ENCODE results near the gene EDN1.

DNA sequence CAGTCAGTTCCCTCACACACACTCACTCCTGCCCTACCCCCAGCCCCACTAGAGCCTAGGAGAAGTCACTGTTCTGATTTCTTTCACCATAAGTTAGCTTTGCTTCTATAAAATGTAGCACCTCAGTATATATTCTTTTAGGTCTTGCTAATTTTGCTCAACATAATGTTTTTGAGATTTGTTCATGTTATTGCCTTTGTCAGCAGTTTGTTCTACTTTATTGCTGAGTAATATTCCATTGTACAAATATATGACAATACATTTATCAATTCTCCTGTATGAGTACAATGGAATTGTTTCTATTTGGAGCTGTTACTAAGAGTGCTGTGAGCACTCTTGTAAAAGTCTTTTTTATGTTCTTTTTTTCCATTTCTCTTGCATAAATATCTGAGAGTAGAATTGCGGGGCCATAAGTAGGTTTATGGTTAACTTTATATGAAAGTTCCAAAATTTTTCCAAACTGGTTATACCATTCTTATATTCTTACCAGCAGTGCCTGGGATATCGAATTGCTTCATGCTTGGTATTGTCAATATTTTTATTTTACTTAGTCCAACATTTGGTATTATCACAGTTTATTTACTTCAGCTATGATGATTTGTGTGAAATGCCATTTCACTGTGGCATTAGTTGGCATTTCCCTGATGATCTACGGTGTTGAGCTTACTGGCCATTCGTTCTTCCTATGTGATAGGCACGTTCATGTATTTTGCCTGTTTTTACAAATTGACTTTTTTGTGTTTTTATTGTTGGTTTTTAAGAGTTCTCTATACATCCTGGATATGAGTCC is 25.3 kb downstream of the EDN1 start:
- TF ChIP-seq, protein P1, sequence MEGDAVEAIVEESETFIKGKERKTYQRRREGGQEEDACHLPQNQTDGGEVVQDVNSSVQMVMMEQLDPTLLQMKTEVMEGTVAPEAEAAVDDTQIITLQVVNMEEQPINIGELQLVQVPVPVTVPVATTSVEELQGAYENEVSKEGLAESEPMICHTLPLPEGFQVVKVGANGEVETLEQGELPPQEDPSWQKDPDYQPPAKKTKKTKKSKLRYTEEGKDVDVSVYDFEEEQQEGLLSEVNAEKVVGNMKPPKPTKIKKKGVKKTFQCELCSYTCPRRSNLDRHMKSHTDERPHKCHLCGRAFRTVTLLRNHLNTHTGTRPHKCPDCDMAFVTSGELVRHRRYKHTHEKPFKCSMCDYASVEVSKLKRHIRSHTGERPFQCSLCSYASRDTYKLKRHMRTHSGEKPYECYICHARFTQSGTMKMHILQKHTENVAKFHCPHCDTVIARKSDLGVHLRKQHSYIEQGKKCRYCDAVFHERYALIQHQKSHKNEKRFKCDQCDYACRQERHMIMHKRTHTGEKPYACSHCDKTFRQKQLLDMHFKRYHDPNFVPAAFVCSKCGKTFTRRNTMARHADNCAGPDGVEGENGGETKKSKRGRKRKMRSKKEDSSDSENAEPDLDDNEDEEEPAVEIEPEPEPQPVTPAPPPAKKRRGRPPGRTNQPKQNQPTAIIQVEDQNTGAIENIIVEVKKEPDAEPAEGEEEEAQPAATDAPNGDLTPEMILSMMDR (IDR thresholded peaks at IDR 0.05): no peak
- TF ChIP-seq POLR2A (IDR thresholded peaks at IDR 0.05): no peak
